HepG2 (cell line): ENCODE results near the gene IWS1. TPM values are rescaled to one million over a fixed set of nuclear protein-coding genes. Genes with fewer than 3 reads are reported as not detected.

Experiments
- ATAC-seq: fragments of 200-7000 bp; cut with Tn5 transposase; 3 replicates; pipeline ENCODE4 v1.9.1; 2020; ENCODE audit warnings: mild to moderate bottlenecking, moderate library complexity
- BruUV-seq: library from RNA; stranded (reverse); fragments of 400-500 nt; replicated peaks from 2 replicates; lab custom pipeline; 2021; lab: Mats Ljungman, UMichigan
- CTCF ChIA-PET: fragments of 300-600 bp; formaldehyde crosslinking; extraction: SDS; loops from one replicate; lab custom pipeline; 2021; ENCODE audit warnings: low total read pairs, inconsistent platforms, low intra/inter-chr PET ratio; lab: Yijun Ruan, JAX
- POLR2A ChIA-PET: fragments of 350-600 bp; sonication (Branson Sonifier 250); formaldehyde crosslinking; loops from one replicate; lab custom pipeline; 2020; ENCODE audit warnings: antibody characterized with exemption, inconsistent platforms; lab: Yijun Ruan, JAX
- DNase-seq: peaks from one replicate; pipeline ENCODE4 v3.0.0-alpha.2; 2015; ENCODE audit warnings: low spot score
- FAIRE-seq: peaks from 3 replicates; lab custom pipeline; 2011; peaks lifted over from hg19 to GRCh38; lab: Jason Lieb, UNC
- H2AFZ ChIP-seq: one replicate; pipeline ENCODE4 v1.6.1; 2011; ENCODE audit warnings: low read length, inconsistent platforms
- H3K27ac ChIP-seq: fragments of 300-600 bp; 3 replicates; pipeline ENCODE4 v1.8.0; 2011; ENCODE audit warnings: mixed run types, mild to moderate bottlenecking, mixed read lengths, low read length, inconsistent platforms; ENCODE audit not compliant: insufficient read depth; ENCODE audit errors: extremely low read length
- H3K27me3 ChIP-seq, 2 experiments: fragments of 200-600 bp in 1 of 2; 2 replicates in 1 of 2; 3 replicates in 1 of 2; pipeline versions ENCODE4 v1.6.0 to v1.8.0; 2011; ENCODE audit warnings: low read length in 2 of 2, mild to moderate bottlenecking in 2 of 2, moderate library complexity in 2 of 2, inconsistent platforms in 1 of 2; ENCODE audit not compliant: insufficient read depth in 2 of 2, control insufficient read depth in 1 of 2
- H3K36me3 ChIP-seq, 2 experiments: fragments of 200-600 bp in 1 of 2; replicated peaks in 1 of 2; 2 replicates in 1 of 2; 3 replicates in 1 of 2; pipeline versions ENCODE4 v1.5.1 to v1.8.0; 2011; ENCODE audit warnings: low read length in 2 of 2, inconsistent platforms in 1 of 2; ENCODE audit not compliant: insufficient read depth in 2 of 2, control insufficient read depth in 1 of 2
- H3K4me1 ChIP-seq: 2 replicates; pipeline ENCODE4 v1.5.1; 2012; ENCODE audit warnings: low read length, inconsistent platforms; ENCODE audit not compliant: insufficient read depth
- H3K4me2 ChIP-seq: 2 replicates; pipeline ENCODE4 v1.6.0; 2011; ENCODE audit warnings: low read depth, low read length, inconsistent platforms
- H3K4me3 ChIP-seq, 3 experiments: fragments of 200-600 bp in 1 of 3; sonication (generic), shearing (Covaris generic) in 1 of 3; replicated peaks in 1 of 3; 2 replicates each; pipeline ENCODE4 v1.5.1; 2011 to 2016; ENCODE audit warnings: low read length in 3 of 3, inconsistent platforms in 2 of 3, low read depth in 2 of 3, mild to moderate bottlenecking in 2 of 3, control low read depth in 1 of 3, mixed read lengths in 1 of 3; ENCODE audit not compliant: insufficient read depth in 1 of 3
- H3K79me2 ChIP-seq: one replicate; pipeline ENCODE4 v1.6.1; 2011; ENCODE audit warnings: low read length, inconsistent platforms; ENCODE audit not compliant: insufficient read depth
- H3K9ac ChIP-seq: 2 replicates; pipeline ENCODE4 v1.6.0; 2011; ENCODE audit warnings: mild to moderate bottlenecking, low read depth, low read length, inconsistent platforms; ENCODE audit not compliant: insufficient read depth
- H3K9me3 ChIP-seq: 2 replicates; pipeline ENCODE4 v1.5.1; 2012; ENCODE audit warnings: mild to moderate bottlenecking, low read length
- H4K20me1 ChIP-seq: 2 replicates; pipeline ENCODE4 v1.6.0; 2011; ENCODE audit warnings: inconsistent platforms, mild to moderate bottlenecking, low read length, moderate library complexity; ENCODE audit not compliant: insufficient read depth
- AGO2 ChIP-seq: fragments of 200-400 bp; formaldehyde crosslinking; optimal IDR thresholded peaks from 2 replicates; pipeline ENCODE3; 2017; ENCODE audit warnings: mild to moderate bottlenecking, low read depth, low read length, moderate library complexity
- DZIP1 ChIP-seq: sonication (generic); formaldehyde crosslinking; IDR thresholded peaks from 2 replicates; pipeline ENCODE4 v1.5.0; 2020; ENCODE audit warnings: mild to moderate bottlenecking, missing genetic modification reagents
- ELF3 ChIP-seq: IDR thresholded peaks from 2 replicates; pipeline ENCODE4 v1.6.1; 2016; ENCODE audit warnings: missing genetic modification reagents, missing compliant biosample characterization
- MEIS1 ChIP-seq: sonication (generic); formaldehyde crosslinking; IDR thresholded peaks from 2 replicates; pipeline ENCODE4 v1.9.0; 2021; ENCODE audit warnings: mild to moderate bottlenecking, missing genetic modification reagents, moderate library complexity, borderline replicate concordance
- ZNF121 ChIP-seq: sonication (generic); formaldehyde crosslinking; IDR thresholded peaks from 2 replicates; pipeline ENCODE4 v1.5.0; 2020; ENCODE audit warnings: mild to moderate bottlenecking, missing genetic modification reagents
- ZNF629 ChIP-seq: sonication (generic); formaldehyde crosslinking; conservative IDR thresholded peaks from 2 replicates; pipeline ENCODE4 v1.5.0; 2020; ENCODE audit warnings: missing genetic modification reagents
- ZSCAN5A ChIP-seq: sonication (generic); formaldehyde crosslinking; IDR thresholded peaks from 2 replicates; pipeline ENCODE4 v1.8.0; 2022; ENCODE audit warnings: mild to moderate bottlenecking, missing genetic modification reagents, borderline replicate concordance
- WGBS: methylation state at CpG from one replicate; pipeline ENCODE4 v1.1.6; 2017; ENCODE audit warnings: low lambda C conversion rate; 5-methylcytosine and 5-hydroxymethylcytosine counted together
- in situ Hi-C: cut with HindIII; loops from 2 replicates; pipeline ENCODE4 v1.10.0; 2017; ENCODE audit warnings: low pct_unique_long_range_greater_than_20kb; ENCODE audit not compliant: extremely low pct_ligation_motif_present
- intact Hi-C: fragments of 100-400 bp; cut with micrococcal nuclease; formaldehyde crosslinking; loops from one replicate; pipeline ENCODE4 v1.10.0; 2022; ENCODE audit not compliant: unreplicated experiment
- polyA plus RNA-seq, 8 experiments: library from polyadenylated mRNA; depleted of rRNA in 3 of 8; stranded (reverse) in 7 of 8; unstranded in 1 of 8; fragments of >200 nt; fragmentation: Illumina TruSeq in 4 of 8; extraction: Trizol in 4 of 8; gene quantifications; 2 replicates each; pipeline versions ENCODE4 v1.2.1 to v1.2.3, GENCODE V29; 2011 to 2016; ENCODE audit warnings: low read depth in 4 of 8, missing spikeins in 1 of 8, mixed read lengths in 1 of 8; ENCODE audit not compliant: insufficient read depth in 1 of 8
- total RNA-seq, 5 experiments: library from RNA; depleted of rRNA; stranded (reverse); fragments of >200 nt; fragmentation: Illumina TruSeq; extraction: Trizol; gene quantifications; 2 replicates each; pipeline ENCODE4 v1.2.3, GENCODE V29; 2016; ENCODE audit warnings: low read depth in 1 of 5

Gene IWS1
- total and polyA plus RNA-seq, 2 of the 13 experiments (the other 11 are each of a cell fraction or from before 2014, with no cell fraction given): 28.9 to 62.3 TPM

- Histone ChIP-seq H4K20me1 (no peaks in the 10 kb centered on the region), H3K4me1 (no peaks in the 10 kb centered on the region), H3K36me3 (no peaks in the 10 kb centered on the region), H3K27me3 (peaks cover 2 to 85% of the 10 kb centered on the region in 2 experiments), H2AFZ (no peak overlapping the region), H3K9me3 (no peaks in the 10 kb centered on the region), H3K27ac (no peak overlapping the region), H3K9ac (no peak overlapping the region), H3K79me2 (no peaks in the 10 kb centered on the region), H3K4me2 (no peak overlapping the region), H3K4me3 (no peak overlapping the region)
- no peak for TF ChIP-seq ZNF121 (CRISPR knock-in tag)
- no peak for TF ChIP-seq DZIP1 (CRISPR knock-in tag)
- TF ChIP-seq ZSCAN5A (CRISPR knock-in tag): no peak
- TF ChIP-seq ELF3 (CRISPR knock-in tag): no peak
- TF ChIP-seq ZNF629 (CRISPR knock-in tag): peak; percentile 86
- TF ChIP-seq AGO2: no peak
- TF ChIP-seq MEIS1 (CRISPR knock-in tag): no peak
- DNase-seq: no peak
- intact Hi-C loops (no loop called here), in situ Hi-C loops (no loop called here)
- no peak for ATAC-seq
- WGBS: 50% methylated on average over 4 of the region's 4 CpGs
- no TSS peak for BruUV-seq
- no peak for FAIRE-seq
- CTCF ChIA-PET: no interaction called here
- POLR2A ChIA-PET: no interaction called here
Measured at GRCh38 chr2:127575185-127575765, 49.0 kb upstream of the IWS1 start.
